B cell (primary cell): ENCODE measurements around the gene DHDH. TPM values are rescaled to one million over a fixed set of nuclear protein-coding genes. Genes with fewer than 3 reads are reported as not detected.

Experiments
- ATAC-seq: fragments of 200-7000 bp; cut with Tn5 transposase; one replicate; pipeline ENCODE4 v1.10.0; 2021; ENCODE audit warnings: low read depth, mild to moderate bottlenecking, moderate number of reproducible peaks, moderate library complexity
- CTCF ChIA-PET: fragments of 350-600 bp; sonication (Branson Sonifier 250); formaldehyde crosslinking; loops from one replicate; lab custom pipeline; 2021; ENCODE audit warnings: antibody characterized with exemption, inconsistent platforms; lab: Charles Lee
- POLR2A ChIA-PET: fragments of 350-600 bp; sonication (Branson Sonifier 250); formaldehyde crosslinking; loops from one replicate; lab custom pipeline; 2021; ENCODE audit warnings: antibody characterized with exemption; lab: Charles Lee
- DNase-seq: peaks from one replicate; pipeline ENCODE4 v3.0.0; 2013
- H2AFZ ChIP-seq: 2 replicates; pipeline ENCODE4 v1.6.1; 2012; ENCODE audit warnings: mild to moderate bottlenecking, low read depth, low read length; ENCODE audit not compliant: insufficient read depth, poor library complexity, severe bottlenecking
- H3K27ac ChIP-seq, 2 donors: 1 replicate in 1 of 2; 2 replicates in 1 of 2; pipeline ENCODE4 v1.5.1; 2012 to 2013; ENCODE audit warnings: low read length in 2 of 2, mild to moderate bottlenecking in 2 of 2, moderate library complexity in 1 of 2
- H3K27me3 ChIP-seq, 4 experiments: fragments of 200-600 bp in 1 of 4; sonication (generic) in 1 of 4; replicated peaks in 1 of 4; 1 replicate in 2 of 4; 2 replicates in 2 of 4; pipeline versions ENCODE4 v1.6.1 to v1.7.0; 2013 to 2016; ENCODE audit warnings: low read length in 3 of 4, mild to moderate bottlenecking in 2 of 4, mixed read lengths in 1 of 4, moderate library complexity in 1 of 4; ENCODE audit not compliant: insufficient read depth in 4 of 4, control insufficient read depth in 3 of 4; ENCODE audit errors: control extremely low read depth in 1 of 4
- H3K36me3 ChIP-seq, 2 experiments: replicated peaks in 1 of 2; 1 replicate in 1 of 2; 2 replicates in 1 of 2; pipeline versions ENCODE4 v1.6.1 to v1.7.1; 2013; ENCODE audit warnings: low read length in 1 of 2; ENCODE audit not compliant: insufficient read depth in 2 of 2, control insufficient read depth in 1 of 2; ENCODE audit errors: control extremely low read depth in 1 of 2, extremely low read depth in 1 of 2
- H3K4me1 ChIP-seq, 2 donors: fragments of 200-600 bp in 1 of 2; sonication (generic) in 1 of 2; 1 replicate in 1 of 2; 2 replicates in 1 of 2; pipeline versions ENCODE4 v1.5.1 to v1.6.1; 2013 to 2017; ENCODE audit warnings: low read length in 2 of 2; ENCODE audit not compliant: control insufficient read depth in 2 of 2, insufficient read depth in 2 of 2
- H3K4me2 ChIP-seq: replicated peaks from 2 replicates; pipeline ENCODE3; 2012; ENCODE audit warnings: mild to moderate bottlenecking, low read depth, low read length; ENCODE audit not compliant: poor library complexity, severe bottlenecking
- H3K4me3 ChIP-seq, 5 experiments: fragments of 200-600 bp in 1 of 5; sonication (generic) in 1 of 5; 1 replicate in 3 of 5; 2 replicates in 2 of 5; pipeline versions ENCODE4 v1.5.1 to v1.7.0; 2011 to 2016; ENCODE audit warnings: low read length in 4 of 5, mild to moderate bottlenecking in 4 of 5, low read depth in 2 of 5, control low read depth in 1 of 5, moderate library complexity in 1 of 5; ENCODE audit not compliant: insufficient read depth in 1 of 5; ENCODE audit errors: control extremely low read depth in 1 of 5, extremely low read depth in 1 of 5
- H3K79me2 ChIP-seq: fragments of 200-600 bp; sonication (generic); one replicate; pipeline ENCODE4 v1.6.0; 2016; ENCODE audit warnings: low read length; ENCODE audit not compliant: control insufficient read depth, insufficient read depth
- H3K9ac ChIP-seq: fragments of 200-600 bp; sonication (generic); 2 replicates; pipeline ENCODE4 v1.6.1; 2017; ENCODE audit warnings: mild to moderate bottlenecking, low read length, moderate library complexity
- H3K9me3 ChIP-seq, 3 donors: one replicate each; pipeline versions ENCODE4 v1.6.1 to v1.7.1; 2013; ENCODE audit warnings: low read length in 2 of 3; ENCODE audit not compliant: control insufficient read depth in 2 of 3, insufficient read depth in 1 of 3; ENCODE audit errors: control extremely low read depth in 1 of 3
- H4K20me1 ChIP-seq: 2 replicates; pipeline ENCODE4 v1.6.0; 2012; ENCODE audit warnings: mild to moderate bottlenecking, low read length; ENCODE audit not compliant: insufficient read depth, control insufficient read depth, poor library complexity, severe bottlenecking
- H3K27ac Mint-ChIP-seq: one replicate; pipeline ENCODE4 v1.8.0; 2021; ENCODE audit warnings: mixed read lengths
- H3K27me3 Mint-ChIP-seq: one replicate; pipeline ENCODE4 v1.8.0; 2021; ENCODE audit warnings: mixed read lengths
- H3K4me1 Mint-ChIP-seq: one replicate; pipeline ENCODE4 v1.8.0; 2021; ENCODE audit warnings: mixed read lengths
- H3K4me3 Mint-ChIP-seq: one replicate; pipeline ENCODE4 v1.8.0; 2021; ENCODE audit warnings: mixed read lengths
- H3K9me3 Mint-ChIP-seq: one replicate; pipeline ENCODE4 v1.8.0; 2022; ENCODE audit warnings: mixed read lengths; ENCODE audit not compliant: insufficient read depth
- EZH2 ChIP-seq: IDR thresholded peaks from 2 replicates; pipeline ENCODE4 v1.6.1; 2012; ENCODE audit warnings: borderline replicate concordance, low read depth, mild to moderate bottlenecking, moderate library complexity, low read length; ENCODE audit not compliant: insufficient read depth, poor library complexity, severe bottlenecking
- WGBS: methylation state at CpG from one replicate; pipeline ENCODE4 v1.1.5; 2013; ENCODE audit warnings: missing lambda C conversion rate; ENCODE audit not compliant: insufficient coverage; 5-methylcytosine and 5-hydroxymethylcytosine counted together
- intact Hi-C: fragments of 100-400 bp; cut with micrococcal nuclease; formaldehyde crosslinking; loops from one replicate; pipeline ENCODE4 v1.10.0; 2022
- polyA plus RNA-seq: library from polyadenylated mRNA; depleted of rRNA; stranded (reverse); fragments of >200 nt; gene quantifications from 2 replicates; pipeline ENCODE4 v1.2.3, GENCODE V29; 2012
- total RNA-seq, 2 donors: library from RNA; stranded (reverse); fragments of 120-200 nt in 1 of 2; gene quantifications; 1 replicate in 1 of 2; 2 replicates in 1 of 2; pipeline versions ENCODE4 v1.2.3 to v1.2.4, GENCODE V29; 2013 to 2022
- TF ChIP-seq, protein P1 (sequence below): fragments of 200-600 bp; IDR thresholded peaks from one replicate; pipeline ENCODE4 v1.8.0; 2022; ENCODE audit warnings: antibody characterized with exemption, mild to moderate bottlenecking

Gene DHDH
- total and polyA plus RNA-seq, 2 donors (not counting 1 experiment from before 2014, with no cell fraction given): 0.64 to 0.82 TPM

DNA sequence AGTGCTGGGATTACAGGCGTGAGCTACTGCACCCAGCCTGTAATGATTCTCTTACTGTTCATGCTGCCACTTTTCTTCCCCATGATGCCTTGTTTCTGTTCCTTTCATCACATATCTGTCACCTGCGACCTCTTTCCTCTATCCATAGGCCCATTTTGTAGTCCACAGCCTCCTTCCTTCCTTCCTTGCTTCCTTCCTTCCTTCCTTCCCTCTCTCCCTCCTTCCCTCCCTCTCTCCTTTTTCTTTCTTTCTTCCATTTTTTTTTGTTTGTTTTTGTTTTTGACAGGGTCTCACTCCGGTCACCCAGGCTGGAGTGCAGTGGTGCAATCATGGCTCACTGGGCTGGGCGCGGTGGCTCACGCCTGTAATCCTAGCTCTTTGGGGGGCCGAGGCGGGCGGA lies 55.4 kb downstream of the DHDH start:
- Histone ChIP-seq H3K27me3 (no peaks in the 10 kb centered on the region), H4K20me1 (peaks cover 6% of the 10 kb centered on the region), H3K4me1 (peaks cover 8 to 15% of the 10 kb centered on the region in 2 donors), H3K4me3 (no peak overlapping the region), H3K9me3 (no peaks in the 10 kb centered on the region), H3K4me2 (no peak overlapping the region), H3K27ac (no peak overlapping the region), H2AFZ (no peak overlapping the region), H3K36me3 (peaks cover 0 to 15% of the 10 kb centered on the region in 2 experiments), H3K79me2 (peaks cover 26% of the 10 kb centered on the region), H3K9ac (no peak overlapping the region)
- CTCF ChIA-PET: interaction anchor here (0.6 to 1.0 kb wide), 3 partner anchors 200 to 749 kb away, joined by 3 read pairs; no protein-coding TSS in a partner anchor
- no peak for DNase-seq
- Mint-ChIP-seq H3K4me1 (peaks cover 27% of the 10 kb centered on the region), H3K4me3 (no peak overlapping the region), H3K9me3 (no peaks in the 10 kb centered on the region), H3K27ac (no peak overlapping the region), H3K27me3 (no peaks in the 10 kb centered on the region)
- no peak for TF ChIP-seq EZH2
- TF ChIP-seq, protein P1, sequence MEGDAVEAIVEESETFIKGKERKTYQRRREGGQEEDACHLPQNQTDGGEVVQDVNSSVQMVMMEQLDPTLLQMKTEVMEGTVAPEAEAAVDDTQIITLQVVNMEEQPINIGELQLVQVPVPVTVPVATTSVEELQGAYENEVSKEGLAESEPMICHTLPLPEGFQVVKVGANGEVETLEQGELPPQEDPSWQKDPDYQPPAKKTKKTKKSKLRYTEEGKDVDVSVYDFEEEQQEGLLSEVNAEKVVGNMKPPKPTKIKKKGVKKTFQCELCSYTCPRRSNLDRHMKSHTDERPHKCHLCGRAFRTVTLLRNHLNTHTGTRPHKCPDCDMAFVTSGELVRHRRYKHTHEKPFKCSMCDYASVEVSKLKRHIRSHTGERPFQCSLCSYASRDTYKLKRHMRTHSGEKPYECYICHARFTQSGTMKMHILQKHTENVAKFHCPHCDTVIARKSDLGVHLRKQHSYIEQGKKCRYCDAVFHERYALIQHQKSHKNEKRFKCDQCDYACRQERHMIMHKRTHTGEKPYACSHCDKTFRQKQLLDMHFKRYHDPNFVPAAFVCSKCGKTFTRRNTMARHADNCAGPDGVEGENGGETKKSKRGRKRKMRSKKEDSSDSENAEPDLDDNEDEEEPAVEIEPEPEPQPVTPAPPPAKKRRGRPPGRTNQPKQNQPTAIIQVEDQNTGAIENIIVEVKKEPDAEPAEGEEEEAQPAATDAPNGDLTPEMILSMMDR: no peak
- POLR2A ChIA-PET: interaction anchor here (0.6 kb wide), 1 partner anchor 440 kb away, joined by 4 read pairs; no protein-coding TSS in a partner anchor
- no peak for ATAC-seq
- intact Hi-C loops: no loop called here
- WGBS: 94% methylated on average over 9 of the region's 9 CpGs

GRCh38 chr19:48989701-48990291 lies 56.3 kb downstream of the DHDH start:
- ChIA-PET CTCF (interaction anchor here (1.0 kb wide), 1 partner anchor 201 kb away, joined by 3 read pairs; no protein-coding TSS in a partner anchor), POLR2A (interaction anchor here (0.6 kb wide), 1 partner anchor 440 kb away, joined by 4 read pairs; no protein-coding TSS in a partner anchor)
- WGBS: 90% methylated on average over 10 of the region's 17 CpGs
- Histone ChIP-seq H3K27ac (no peak overlapping the region), H3K4me2 (no peak overlapping the region), H3K79me2 (peaks cover 35% of the 10 kb centered on the region), H4K20me1 (peaks cover 6% of the 10 kb centered on the region), H3K27me3 (no peaks in the 10 kb centered on the region), H3K9me3 (no peaks in the 10 kb centered on the region), H3K4me3 (no peak overlapping the region), H2AFZ (no peak overlapping the region), H3K9ac (no peak overlapping the region), H3K4me1 (peaks cover 15 to 23% of the 10 kb centered on the region in 2 donors), H3K36me3 (peaks cover 0 to 14% of the 10 kb centered on the region in 2 experiments)
- Mint-ChIP-seq H3K27me3 (no peaks in the 10 kb centered on the region), H3K4me1 (peaks cover 33% of the 10 kb centered on the region), H3K9me3 (no peaks in the 10 kb centered on the region), H3K27ac (no peak overlapping the region), H3K4me3 (no peak overlapping the region)
- intact Hi-C loops: loop anchor here (10.0 kb wide), 1 partner anchor 125 kb away; the partner anchor contains the start of genes C19orf73, LIN7B and PPFIA3
- TF ChIP-seq, protein P1: no peak
- no peak for TF ChIP-seq EZH2
- ATAC-seq: no peak
- no peak for DNase-seq
